T1000 (cell line): ENCODE data around the gene KCNQ1.

ENCODE experiments used
- DNase-seq: peaks from one replicate; lab custom pipeline; 2025; ENCODE audit warnings: mixed read lengths; lab: John Stamatoyannopoulos, UW

Gene KCNQ1

GRCh38 chr11:2579315-2580060 is 134.7 kb downstream of the KCNQ1 start:
- no peak for DNase-seq

- no peak for DNase-seq
These were observed 135.2 kb downstream of the KCNQ1 start for GRCh38 chr11:2580061-2580421.

GRCh38 chr11:2580571-2581001 is 135.8 kb downstream of the KCNQ1 start:
- no peak for DNase-seq

- no peak for DNase-seq
These were observed 136.5 kb downstream of the KCNQ1 start for GRCh38 chr11:2581151-2581930.

- DNase-seq, result no peak
These were observed 137.1 kb downstream of the KCNQ1 start for GRCh38 chr11:2581931-2582350.

- no peak for DNase-seq
These were observed 137.6 kb downstream of the KCNQ1 start for GRCh38 chr11:2582351-2582945.

- DNase-seq, result no peak
These were observed 138.3 kb downstream of the KCNQ1 start for GRCh38 chr11:2582946-2583604.

GRCh38 chr11:2583605-2583958 is 138.8 kb downstream of the KCNQ1 start:
- no peak for DNase-seq

- DNase-seq, result no peak
These were observed 139.6 kb downstream of the KCNQ1 start for GRCh38 chr11:2584434-2584811.

GRCh38 chr11:2584812-2585565 is 140.2 kb downstream of the KCNQ1 start:
- DNase-seq, result no peak

GRCh38 chr11:2585566-2586086 is 140.8 kb downstream of the KCNQ1 start:
- no peak for DNase-seq

GRCh38 chr11:2586087-2586792 is 141.4 kb downstream of the KCNQ1 start:
- DNase-seq, result no peak

GRCh38 chr11:2586793-2587131 is 142.0 kb downstream of the KCNQ1 start:
- DNase-seq, result no peak

- DNase-seq, result no peak
These were observed 142.5 kb downstream of the KCNQ1 start for GRCh38 chr11:2587132-2587930.

GRCh38 chr11:2587976-2588748 is 143.4 kb downstream of the KCNQ1 start:
- no peak for DNase-seq

- no peak for DNase-seq
These were observed 144.2 kb downstream of the KCNQ1 start for GRCh38 chr11:2588809-2589537.

GRCh38 chr11:2589538-2589934 is 144.7 kb downstream of the KCNQ1 start:
- no peak for DNase-seq

GRCh38 chr11:2590131-2590964 is 145.5 kb downstream of the KCNQ1 start:
- no peak for DNase-seq
